ENCODE measurements around the gene POP5. TPM values are rescaled to one million over a fixed set of nuclear protein-coding genes. Genes with fewer than 3 reads are reported as not detected.
"Not testable (repeated sequence)": the region's sequence is repeated elsewhere in the genome, so short reads cannot be mapped to it uniquely, and the experiment has no call there.

The POP5 gene
- total RNA-seq, 1 experiment from 2014 or later: 49.5 TPM

DNA sequence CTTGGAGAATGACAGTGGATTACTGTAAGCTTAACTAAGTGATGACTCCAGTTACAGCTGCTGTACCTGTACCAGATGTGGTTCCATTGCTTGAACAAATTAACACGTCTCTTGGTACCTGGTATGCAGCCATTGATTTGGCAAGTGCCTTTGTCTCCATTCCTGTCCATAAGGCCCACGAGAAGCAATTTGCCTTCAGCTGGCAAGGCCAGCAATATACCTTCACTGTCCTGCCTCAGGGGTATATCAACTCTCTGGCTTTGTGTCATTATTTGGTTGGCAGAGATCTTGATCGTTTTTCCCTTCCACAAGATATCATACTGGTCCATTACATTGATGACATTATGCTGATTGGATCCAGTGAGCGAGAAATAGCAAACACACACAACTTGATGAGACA is 29.4 kb upstream of the POP5 start:
- Mint-ChIP-seq H3K27ac (ENCODE audit: unreplicated experiment) (no peak overlapping the region), H3K4me3 (ENCODE audit: unreplicated experiment) (no peak overlapping the region), H3K36me3 (ENCODE audit: insufficient read depth, unreplicated experiment) (no peaks in the 10 kb centered on the region), H3K4me1 (ENCODE audit: low read depth, unreplicated experiment) (no peaks in the 10 kb centered on the region), H3K9me3 (ENCODE audit: unreplicated experiment) (no peaks in the 10 kb centered on the region), H3K27me3 (ENCODE audit: insufficient read depth, unreplicated experiment) (no peaks in the 10 kb centered on the region)
- CTCF ChIA-PET: no interaction called here
- POLR2A ChIA-PET: no interaction called here
- intact Hi-C loops (cut with micrococcal nuclease; ENCODE audit: unreplicated experiment): no loop called here
- no peaks in the 10 kb centered on the region for H3K36me3 ChIP-seq (ENCODE audit: control insufficient read depth, insufficient read depth, low read length)
- TF ChIP-seq CTCF (IDR thresholded peaks at IDR 0.05; ENCODE audit: insufficient read depth in 1 of 2, low read depth in 1 of 2, low read length in 1 of 2, severe bottlenecking in 1 of 2, unreplicated experiment in 1 of 2): no peak
- no peak for DNase-seq
- H3K4me3 ChIP-seq (ENCODE audit: low read depth, low read length): no peak overlapping the region
- H3K4me1 ChIP-seq: no peaks in the 10 kb centered on the region
- BruUV-seq (replicated peaks): no TSS peak
- no peaks in the 10 kb centered on the region for H3K27me3 ChIP-seq (replicated peaks; ENCODE audit: control insufficient read depth, insufficient read depth, low read length)
- no peaks in the 10 kb centered on the region for H3K9me3 ChIP-seq

- H3K27ac Mint-ChIP-seq (ENCODE audit: unreplicated experiment); H3K4me1 Mint-ChIP-seq (ENCODE audit: low read depth, unreplicated experiment); BruUV-seq (replicated peaks); H3K4me3 ChIP-seq (ENCODE audit: low read depth, low read length); H3K4me1 ChIP-seq; H3K36me3 ChIP-seq (ENCODE audit: control insufficient read depth, insufficient read depth, low read length); H3K27me3 ChIP-seq (replicated peaks; ENCODE audit: control insufficient read depth, insufficient read depth, low read length); DNase-seq; H3K9me3 Mint-ChIP-seq (ENCODE audit: unreplicated experiment); H3K36me3 Mint-ChIP-seq (ENCODE audit: insufficient read depth, unreplicated experiment); H3K9me3 ChIP-seq; H3K27me3 Mint-ChIP-seq (ENCODE audit: insufficient read depth, unreplicated experiment); intact Hi-C loops (cut with micrococcal nuclease; ENCODE audit: unreplicated experiment); H3K4me3 Mint-ChIP-seq (ENCODE audit: unreplicated experiment): not testable (repeated sequence)
- POLR2A ChIA-PET: interaction anchor here (0.6 to 0.7 kb wide), 2 partner anchors 12 to 371 kb away, joined by 5 to 6 read pairs; no protein-coding TSS in a partner anchor
- CTCF ChIA-PET: interaction anchor here (0.6 kb wide), 1 partner anchor 408 kb away, joined by 4 read pairs; no protein-coding TSS in a partner anchor
These were observed 21.2 kb upstream of the POP5 start for GRCh38 chr12:120602416-120602815.

GRCh38 chr12:120599672-120600552 is 18.7 kb upstream of the POP5 start:
- no peaks in the 10 kb centered on the region for H3K36me3 ChIP-seq (ENCODE audit: control insufficient read depth, insufficient read depth, low read length)
- CTCF ChIA-PET: no interaction called here
- H3K27me3 Mint-ChIP-seq (ENCODE audit: insufficient read depth, unreplicated experiment): no peaks in the 10 kb centered on the region
- TF ChIP-seq CTCF (IDR thresholded peaks at IDR 0.05; ENCODE audit: insufficient read depth in 1 of 2, low read depth in 1 of 2, low read length in 1 of 2, severe bottlenecking in 1 of 2, unreplicated experiment in 1 of 2): no peak
- intact Hi-C loops (cut with micrococcal nuclease; ENCODE audit: unreplicated experiment): no loop called here
- BruUV-seq (replicated peaks): no TSS peak
- no peak overlapping the region for H3K4me3 Mint-ChIP-seq (ENCODE audit: unreplicated experiment)
- H3K4me1 Mint-ChIP-seq (ENCODE audit: low read depth, unreplicated experiment): no peaks in the 10 kb centered on the region
- DNase-seq: no peak
- no peaks in the 10 kb centered on the region for H3K9me3 Mint-ChIP-seq (ENCODE audit: unreplicated experiment)
- no peak overlapping the region for H3K27ac Mint-ChIP-seq (ENCODE audit: unreplicated experiment)
- no peaks in the 10 kb centered on the region for H3K36me3 Mint-ChIP-seq (ENCODE audit: insufficient read depth, unreplicated experiment)
- H3K9me3 ChIP-seq: no peaks in the 10 kb centered on the region
- no peaks in the 10 kb centered on the region for H3K4me1 ChIP-seq
- H3K4me3 ChIP-seq (ENCODE audit: low read depth, low read length): no peak overlapping the region
- POLR2A ChIA-PET: no interaction called here
- H3K27me3 ChIP-seq (replicated peaks; ENCODE audit: control insufficient read depth, insufficient read depth, low read length): no peaks in the 10 kb centered on the region
